Measurements from ENCODE around the gene ATP6V0A4.
A peak's percentile ranks its signal among the peaks of the same experiment; 100 is the strongest.

ATP6V0A4 gene

DNA sequence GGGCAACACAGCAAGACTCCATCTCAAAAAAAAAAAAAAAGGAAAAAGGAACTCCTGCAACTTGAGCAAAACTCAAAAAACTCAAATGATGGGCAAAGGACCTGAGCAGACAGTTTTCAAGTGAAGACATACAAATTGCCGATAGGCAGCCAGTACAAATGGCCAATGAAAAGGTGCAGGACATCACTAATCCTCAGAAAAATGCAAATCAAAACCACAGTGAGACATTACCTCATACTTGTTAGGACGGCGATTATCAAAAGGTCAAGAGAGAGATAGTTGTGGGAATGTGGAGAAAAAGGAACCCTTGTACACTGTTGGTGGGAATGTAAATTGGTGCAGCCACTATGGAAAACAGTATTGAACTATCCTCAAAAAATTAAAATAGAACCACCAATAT, 113.7 kb downstream of the ATP6V0A4 start:
- H3K4me3 ChIP-seq (ENCODE audit: low read length) = no peak overlapping the region

DNA sequence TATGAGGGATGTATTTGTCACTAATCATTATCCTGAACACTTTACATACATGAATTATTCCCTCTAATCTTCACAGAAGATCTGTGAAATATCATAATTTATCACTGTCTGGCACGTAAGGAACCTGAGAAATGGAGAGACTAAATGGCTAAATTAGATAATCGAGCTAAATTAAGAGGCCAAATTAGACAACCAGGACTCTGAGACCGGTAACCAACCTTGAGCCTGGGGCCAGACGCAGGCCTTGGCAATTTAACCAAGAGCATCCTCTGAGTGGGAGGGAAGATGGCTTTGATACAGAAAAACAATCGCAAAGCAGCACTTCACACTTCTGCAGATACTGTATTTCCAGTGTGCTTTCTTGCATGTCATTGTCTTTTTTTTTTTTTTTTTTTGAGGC, 118.2 kb downstream of the ATP6V0A4 start:
- H3K4me3 ChIP-seq (ENCODE audit: low read length) = no peak overlapping the region
- TF ChIP-seq ZNF274 (IDR thresholded peaks at IDR 0.05; ENCODE audit: low read depth, low read length) = no peak

More for the DNA sequence above, 113.7 kb downstream of the ATP6V0A4 start:
- TF ChIP-seq ZNF274 (IDR thresholded peaks at IDR 0.05; ENCODE audit: low read depth, low read length) = no peak

- H3K4me3 ChIP-seq (ENCODE audit: low read length) = no peak overlapping the region
- no peak for TF ChIP-seq ZNF274 (IDR thresholded peaks at IDR 0.05; ENCODE audit: low read depth, low read length)
Measured at GRCh38 chr7:138670594-138670993, 127.4 kb downstream of the ATP6V0A4 start.

DNA sequence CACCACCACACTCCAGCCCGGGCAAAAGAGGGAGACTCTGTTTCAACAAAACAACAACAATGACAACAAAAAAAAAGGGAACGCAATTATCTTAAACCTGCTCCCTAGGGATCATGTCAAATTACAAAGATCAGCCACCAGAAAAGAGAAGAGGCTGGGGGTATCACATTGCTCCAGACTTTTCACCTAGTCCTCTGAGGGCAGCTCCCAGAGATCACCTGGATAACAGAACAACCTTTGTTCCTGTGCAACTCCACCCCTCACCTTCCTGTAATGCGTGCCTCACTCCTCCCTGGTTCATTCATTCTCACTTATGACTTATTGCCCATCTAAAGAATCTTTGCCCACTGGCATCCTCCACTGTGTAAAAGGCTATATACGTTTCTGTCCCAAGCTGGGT, 128.6 kb downstream of the ATP6V0A4 start:
- H3K4me3 ChIP-seq (ENCODE audit: low read length) = no peak overlapping the region
- TF ChIP-seq ZNF274 (IDR thresholded peaks at IDR 0.05; ENCODE audit: low read depth, low read length) = no peak

DNA sequence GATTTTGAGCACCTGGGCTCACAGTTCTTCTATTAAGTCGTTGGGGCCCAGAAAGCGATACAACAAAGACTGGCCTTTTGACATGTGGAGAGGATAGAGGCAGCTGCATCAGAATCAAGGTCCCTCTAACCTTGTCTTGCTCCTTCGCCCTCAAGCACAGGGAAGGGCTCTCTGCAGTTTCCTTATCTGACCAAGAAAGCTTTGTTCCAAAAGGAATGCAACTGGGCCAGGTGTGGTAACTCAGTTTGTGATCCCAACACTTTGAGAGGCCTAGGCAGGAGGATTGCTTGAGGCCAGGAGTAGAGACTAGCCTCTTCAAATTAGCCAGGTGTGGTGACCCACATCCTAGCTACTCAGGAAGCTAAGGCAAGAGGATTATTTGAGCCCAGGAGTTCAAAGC, 129.1 kb downstream of the ATP6V0A4 start:
- no peak overlapping the region for H3K4me3 ChIP-seq (ENCODE audit: low read length)
- TF ChIP-seq ZNF274 (IDR thresholded peaks at IDR 0.05; ENCODE audit: low read depth, low read length) = no peak

DNA sequence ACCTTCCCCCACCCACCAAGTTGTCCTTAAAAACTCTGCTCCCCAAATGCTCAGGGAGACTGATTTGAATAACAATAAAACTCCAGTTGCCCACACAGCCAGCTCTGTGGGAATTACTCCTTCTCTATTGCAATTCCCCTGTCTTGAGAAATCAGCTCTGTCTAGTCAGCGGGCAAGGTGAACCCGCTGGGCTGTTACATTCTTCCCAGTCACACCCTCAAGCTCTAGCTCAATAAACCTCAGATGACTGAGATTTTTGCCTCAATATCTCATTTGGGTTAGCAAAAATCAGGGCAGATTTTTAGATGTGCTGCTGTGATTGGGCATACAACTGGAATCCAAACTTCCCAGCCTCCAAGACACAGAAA, 129.8 kb downstream of the ATP6V0A4 start:
- no peak for TF ChIP-seq ZNF274 (IDR thresholded peaks at IDR 0.05; ENCODE audit: low read depth, low read length)

GRCh38 chr7:138667535-138668228, 130.3 kb downstream of the ATP6V0A4 start:
- no peak for TF ChIP-seq ZNF274 (IDR thresholded peaks at IDR 0.05; ENCODE audit: low read depth, low read length)
- no peak overlapping the region for H3K4me3 ChIP-seq (ENCODE audit: low read length)

More for the DNA sequence above, 129.8 kb downstream of the ATP6V0A4 start:
- H3K4me3 ChIP-seq (ENCODE audit: low read length) = no peak overlapping the region

DNA sequence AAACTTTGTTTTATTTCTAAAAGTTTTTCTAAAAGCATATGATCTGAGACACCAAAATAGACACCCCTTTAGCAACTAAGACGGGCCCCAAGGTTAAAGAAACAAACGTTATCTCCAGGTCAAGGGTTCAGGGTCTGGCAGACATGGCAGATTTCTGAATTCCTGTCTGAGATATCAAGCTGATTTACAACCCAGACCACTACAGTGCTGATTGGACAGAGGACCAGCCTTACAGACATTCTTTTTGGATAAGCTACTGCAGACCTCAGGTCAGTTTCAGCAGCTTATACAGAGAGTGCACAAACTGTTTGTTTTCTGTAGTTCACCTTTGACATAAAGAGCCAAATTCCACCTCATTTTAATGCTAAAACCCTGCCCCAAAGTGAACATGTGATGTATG, 131.6 kb downstream of the ATP6V0A4 start:
- no peak overlapping the region for H3K4me3 ChIP-seq (ENCODE audit: low read length)
- no peak for TF ChIP-seq ZNF274 (IDR thresholded peaks at IDR 0.05; ENCODE audit: low read depth, low read length)

- TF ChIP-seq ZNF274 (IDR thresholded peaks at IDR 0.05; ENCODE audit: low read depth, low read length) = no peak
Measured at GRCh38 chr7:138665669-138666140, 132.3 kb downstream of the ATP6V0A4 start.

GRCh38 chr7:138665249-138665648, 132.7 kb downstream of the ATP6V0A4 start:
- no peak for TF ChIP-seq ZNF274 (IDR thresholded peaks at IDR 0.05; ENCODE audit: low read depth, low read length)
- H3K4me3 ChIP-seq (ENCODE audit: low read length) = no peak overlapping the region

More at GRCh38 chr7:138665669-138666140, 132.3 kb downstream of the ATP6V0A4 start:
- no peak overlapping the region for H3K4me3 ChIP-seq (ENCODE audit: low read length)

DNA sequence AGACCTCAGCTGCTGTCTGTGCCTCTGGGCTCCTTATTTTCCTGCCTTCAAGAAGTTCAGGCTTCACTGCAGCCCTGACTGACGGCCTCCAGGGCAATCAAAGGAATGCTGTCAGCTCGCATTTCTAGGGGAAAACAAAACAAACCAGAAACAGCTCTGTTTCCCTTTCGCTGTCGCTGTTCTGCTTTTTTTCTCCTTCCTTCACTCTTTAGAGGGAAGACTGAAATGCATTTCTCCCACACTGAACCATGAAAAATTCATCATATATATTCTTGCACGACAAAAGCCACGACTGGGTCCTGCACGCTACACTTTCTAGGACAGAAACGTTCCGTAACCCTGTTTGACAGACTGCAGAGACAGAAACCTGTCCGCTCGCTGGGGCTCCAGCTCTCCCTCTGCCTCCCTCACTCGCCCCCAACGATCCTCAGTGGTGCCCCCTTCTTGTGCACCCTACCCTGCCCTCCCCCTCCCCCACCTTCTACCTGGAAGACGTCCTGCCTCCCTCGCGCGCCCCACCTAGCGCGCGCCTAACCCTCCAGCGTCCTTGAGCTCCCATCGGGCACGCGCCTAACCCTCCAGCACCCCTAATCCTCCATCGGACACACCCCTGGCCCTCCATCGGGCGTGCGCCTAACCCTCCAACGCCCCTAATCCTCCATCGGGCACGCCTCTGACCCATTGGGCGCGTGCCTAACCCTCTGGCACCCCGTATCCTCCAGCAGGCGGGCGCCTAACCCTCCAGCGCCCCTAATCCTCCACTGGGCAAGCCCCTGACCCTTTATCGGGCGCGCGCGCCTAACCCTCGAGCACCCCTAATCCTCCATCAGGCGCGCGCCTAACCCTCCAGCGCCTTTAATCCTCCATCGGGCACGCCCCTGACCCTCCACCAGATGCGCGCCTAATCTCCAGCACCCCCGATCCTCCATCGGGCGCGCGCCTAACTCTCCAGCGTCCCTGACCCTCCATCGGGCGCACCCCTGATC, 134.0 kb downstream of the ATP6V0A4 start:
- peak overlapping the region; percentile 63; the same call in 1 of the 2 replicates for H3K4me3 ChIP-seq (ENCODE audit: low read length)
- no peak for TF ChIP-seq ZNF274 (IDR thresholded peaks at IDR 0.05; ENCODE audit: low read depth, low read length)

- H3K4me3 ChIP-seq (ENCODE audit: low read length) = no peak overlapping the region
- TF ChIP-seq ZNF274 (IDR thresholded peaks at IDR 0.05; ENCODE audit: low read depth, low read length) = no peak
Measured at GRCh38 chr7:138662991-138663320, 135.0 kb downstream of the ATP6V0A4 start.

- TF ChIP-seq ZNF274 (IDR thresholded peaks at IDR 0.05; ENCODE audit: low read depth, low read length) = no peak
- H3K4me3 ChIP-seq (ENCODE audit: low read length) = no peak overlapping the region
Measured at GRCh38 chr7:138662076-138662990, 135.7 kb downstream of the ATP6V0A4 start.

Data from GM08714 (cell line).